HG03196 (cell line): ENCODE measurements around the gene NCOA7.
A peak's percentile ranks its signal among the peaks of the same experiment; 100 is the strongest.
"Not testable (repeated sequence)": the region's sequence is repeated elsewhere in the genome, so short reads cannot be mapped to it uniquely, and the experiment has no call there.

Experiments
- ATAC-seq: cut with Tn5 transposase; IDR thresholded peaks from one replicate; pipeline ENCODE4 v1.9.1; 2021; ENCODE audit not compliant: unreplicated experiment

Gene NCOA7

DNA sequence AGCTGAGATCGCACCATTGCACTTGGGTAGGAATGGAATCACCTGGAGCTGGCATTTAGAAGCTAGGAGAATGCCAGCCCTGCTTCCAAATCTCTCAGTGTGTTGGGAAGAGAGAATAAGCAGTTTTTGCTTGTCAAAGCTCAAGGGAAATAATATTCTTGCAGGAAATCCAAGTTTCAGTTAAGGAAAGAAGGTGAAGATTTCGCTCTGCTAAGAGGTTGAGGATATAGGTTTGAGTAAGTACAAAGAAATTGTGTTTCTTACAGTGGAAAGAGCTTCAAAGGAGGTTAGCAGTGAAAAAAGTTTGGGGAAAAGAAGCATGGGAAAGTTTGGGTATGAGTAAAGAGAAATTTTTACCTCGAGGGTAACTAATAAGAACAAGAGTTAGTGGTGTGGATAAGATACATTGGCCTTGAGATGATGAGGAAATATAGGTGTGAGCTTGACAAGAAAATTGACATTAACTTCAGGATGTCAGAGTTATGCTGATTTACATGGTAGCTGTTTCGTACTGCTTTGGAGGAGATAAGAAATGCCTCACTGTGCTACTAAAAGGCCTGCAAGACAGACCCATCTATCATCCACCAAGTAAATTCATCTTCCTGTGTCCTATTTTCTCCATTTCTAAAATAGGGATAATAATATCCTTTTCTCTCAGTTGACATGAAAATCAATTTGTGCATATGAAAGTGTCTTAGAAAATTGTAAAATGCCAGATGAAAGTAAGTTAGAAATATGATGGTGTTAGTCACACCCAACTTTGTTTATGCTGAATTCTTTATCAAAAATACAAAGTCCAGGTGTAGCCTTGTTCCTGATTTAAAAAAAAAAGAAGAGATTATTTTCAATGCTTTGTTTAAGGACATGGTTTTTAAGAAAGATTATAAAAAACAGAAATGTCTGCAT lies 153.0 kb downstream of the NCOA7 start:
- ATAC-seq: no peak

DNA sequence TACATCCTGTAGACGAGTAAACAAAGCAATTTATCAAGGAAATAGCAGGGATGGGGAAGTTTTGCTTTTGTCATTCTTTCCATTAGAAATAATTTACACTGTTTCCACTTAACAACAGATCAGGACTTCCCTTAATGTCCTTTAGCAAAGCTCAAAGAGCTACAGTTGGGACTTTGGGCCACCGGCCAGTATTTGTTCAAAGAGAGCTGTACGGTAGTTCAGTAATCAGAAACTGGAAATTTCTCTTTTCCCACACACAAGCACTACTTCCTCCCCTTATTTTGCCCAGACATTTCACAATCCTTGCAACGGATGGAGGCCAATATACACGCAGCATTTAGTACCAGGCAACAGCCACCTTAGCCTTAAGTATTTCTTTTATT lies 153.7 kb downstream of the NCOA7 start:
- no peak for ATAC-seq

DNA sequence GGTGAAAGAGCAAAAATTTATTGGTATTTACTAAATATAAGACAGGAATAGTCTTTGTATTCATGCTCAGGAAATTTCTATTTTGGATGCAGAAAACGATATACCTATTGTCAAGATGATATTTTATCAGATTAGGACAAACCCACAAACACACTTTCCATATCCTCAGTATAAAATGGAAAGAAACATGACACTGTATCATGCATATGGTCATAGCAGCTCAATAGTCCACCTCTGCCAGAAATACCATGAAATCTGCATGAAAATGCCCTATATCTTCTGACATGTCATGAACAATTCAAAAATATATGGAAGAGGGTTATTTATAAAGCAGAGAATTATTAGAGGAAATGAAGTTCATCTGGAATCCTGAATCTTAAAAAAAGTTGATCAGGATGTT lies 154.1 kb downstream of the NCOA7 start:
- ATAC-seq: no peak

DNA sequence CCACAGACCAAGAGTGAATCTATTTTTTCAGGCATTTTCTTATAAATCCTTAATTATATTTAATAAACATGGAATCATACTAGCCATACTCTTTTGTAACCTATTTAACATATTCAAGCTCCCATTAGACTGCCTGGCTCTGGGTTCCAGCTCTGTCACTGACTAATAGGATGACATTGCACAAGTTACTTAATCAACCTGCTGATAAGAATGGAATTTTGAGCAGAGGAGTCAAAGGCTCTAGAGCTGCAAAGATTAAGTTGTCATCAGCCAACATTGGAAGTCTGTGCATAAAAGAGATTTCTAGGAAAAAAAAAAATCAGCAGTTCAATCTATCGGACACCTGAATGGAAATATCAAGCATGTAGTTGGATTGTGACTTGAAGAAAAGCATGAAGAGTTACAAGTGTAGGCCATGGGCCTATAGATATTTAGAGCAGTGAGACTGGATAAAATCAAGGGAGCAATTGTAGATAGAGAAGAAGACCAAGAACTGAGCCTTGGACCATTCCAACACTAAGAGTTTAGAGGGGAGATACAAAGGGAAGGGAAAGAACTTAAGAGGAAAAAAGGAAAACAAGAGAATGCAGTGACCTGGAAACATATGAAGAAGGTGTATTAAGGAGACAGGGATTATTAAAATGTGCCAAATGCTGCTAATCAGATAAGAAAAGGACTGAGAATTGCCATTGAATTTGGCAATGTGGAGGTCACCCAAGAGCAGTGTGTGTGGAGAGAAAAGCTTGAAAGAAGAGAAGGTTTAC lies 154.8 kb downstream of the NCOA7 start:
- ATAC-seq: no peak

DNA sequence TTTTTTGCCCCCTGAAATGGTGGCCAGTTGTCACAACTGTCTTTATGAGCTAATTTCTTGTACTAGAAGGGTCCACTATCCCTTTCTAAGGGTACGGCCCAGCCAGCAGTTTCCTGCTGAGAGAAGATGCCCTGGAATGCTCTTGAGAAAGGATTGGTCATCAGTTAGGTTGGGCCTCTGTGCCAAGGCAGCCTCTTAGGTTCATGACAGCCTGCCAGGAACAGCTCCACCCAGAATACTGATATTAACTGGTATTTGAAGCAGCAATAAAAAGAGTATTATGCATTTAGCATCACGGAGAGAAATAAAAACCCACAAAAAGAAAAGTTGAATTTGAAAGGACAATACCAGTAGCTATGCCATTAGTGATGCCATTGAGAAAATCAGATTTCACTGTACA lies 156.9 kb downstream of the NCOA7 start:
- no peak for ATAC-seq

DNA sequence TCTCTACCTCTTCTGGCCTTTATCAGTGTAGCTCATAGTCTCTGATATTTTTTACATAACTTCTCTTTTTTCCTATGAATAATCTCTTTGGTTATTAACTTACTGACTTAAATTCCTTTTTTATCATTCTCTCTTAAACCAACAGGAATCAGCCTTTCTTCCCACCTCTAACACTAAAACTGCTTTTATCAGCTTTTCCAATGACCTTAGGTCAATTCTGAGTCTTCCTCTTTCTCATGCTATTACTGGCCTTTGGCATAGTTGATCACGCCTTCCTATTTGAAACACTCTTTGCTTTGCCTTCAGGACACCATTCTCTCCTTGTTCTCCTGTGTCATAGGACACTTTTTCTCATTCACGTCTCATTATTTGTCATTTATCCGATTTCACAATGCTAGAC lies 157.7 kb downstream of the NCOA7 start:
- no peak for ATAC-seq

DNA sequence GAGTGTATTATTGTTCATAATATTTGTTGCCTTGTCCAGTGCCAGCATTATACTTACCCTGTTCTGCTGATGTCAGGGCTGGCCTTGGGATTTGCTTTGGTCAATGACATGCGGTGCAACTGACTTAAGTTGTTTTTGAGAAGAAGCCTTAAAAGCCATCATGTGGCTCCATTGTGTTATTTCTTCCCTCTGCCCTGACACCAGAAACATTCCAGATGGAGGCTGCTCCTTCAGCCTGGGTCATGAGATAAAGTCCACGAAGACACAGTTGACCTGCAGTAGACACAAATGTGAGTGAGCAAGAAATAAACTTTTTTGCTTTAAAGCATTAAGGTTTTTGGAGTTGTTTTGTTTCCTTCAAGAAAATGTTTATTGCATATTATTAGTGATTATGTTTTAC lies 158.3 kb downstream of the NCOA7 start:
- ATAC-seq: no peak

DNA sequence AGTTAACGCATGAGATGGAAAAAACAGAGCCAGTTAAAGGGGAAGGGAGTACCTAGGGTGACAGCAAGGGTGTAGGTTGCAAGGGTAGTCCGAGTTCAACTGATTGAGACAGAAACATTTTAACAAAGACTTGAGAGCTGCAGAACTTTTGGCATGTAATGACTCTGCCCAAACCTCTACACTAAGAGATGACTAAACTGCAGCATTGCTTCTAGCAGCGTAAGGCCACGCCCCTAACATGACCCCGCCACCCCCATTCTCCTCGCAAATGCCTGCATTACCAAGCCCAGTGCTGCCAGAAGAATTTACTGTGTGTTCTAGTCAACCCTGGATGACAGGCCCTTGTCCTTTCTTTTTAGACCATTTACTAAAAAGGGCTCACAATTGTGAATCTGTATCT lies 159.5 kb downstream of the NCOA7 start:
- no peak for ATAC-seq

DNA sequence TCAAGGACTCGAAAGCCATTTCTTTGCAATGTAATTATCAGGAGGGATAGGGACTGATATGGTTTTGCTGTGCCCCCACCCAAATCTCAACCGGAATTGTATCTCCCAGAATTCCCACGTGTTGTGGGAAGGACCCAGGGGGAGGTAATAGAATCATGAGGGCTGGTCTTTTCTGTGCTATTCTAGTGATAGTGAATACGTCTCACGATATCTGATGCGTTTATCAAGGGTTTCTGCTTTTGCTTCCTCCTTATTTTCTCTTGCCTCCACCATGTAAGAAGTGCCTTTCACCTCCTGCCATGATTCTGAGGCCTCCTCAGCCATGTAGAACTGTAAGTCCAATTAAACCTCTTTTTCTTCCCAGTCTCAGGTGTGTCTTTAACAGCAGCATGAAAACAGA lies 160.0 kb downstream of the NCOA7 start:
- not testable (repeated sequence) for ATAC-seq

DNA sequence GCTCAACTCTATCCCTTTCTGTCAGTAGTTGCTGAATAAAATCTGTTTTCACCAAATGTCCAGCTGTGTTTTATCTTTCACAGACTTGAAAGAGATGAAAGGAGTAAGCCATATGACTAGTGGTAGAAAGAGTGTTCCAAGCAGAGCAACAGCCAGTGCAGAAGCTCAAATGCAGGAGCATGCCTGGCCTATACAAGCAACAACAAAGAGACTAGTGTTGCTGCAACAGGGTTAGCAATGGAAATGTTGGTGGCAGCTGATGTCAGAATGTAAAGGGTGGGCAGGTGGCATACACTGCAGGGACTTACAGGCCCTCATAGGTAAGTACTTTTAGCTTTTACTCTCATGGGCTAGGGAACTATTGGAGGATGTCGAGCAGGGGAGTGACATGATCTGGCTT lies 160.6 kb downstream of the NCOA7 start:
- no peak for ATAC-seq

DNA sequence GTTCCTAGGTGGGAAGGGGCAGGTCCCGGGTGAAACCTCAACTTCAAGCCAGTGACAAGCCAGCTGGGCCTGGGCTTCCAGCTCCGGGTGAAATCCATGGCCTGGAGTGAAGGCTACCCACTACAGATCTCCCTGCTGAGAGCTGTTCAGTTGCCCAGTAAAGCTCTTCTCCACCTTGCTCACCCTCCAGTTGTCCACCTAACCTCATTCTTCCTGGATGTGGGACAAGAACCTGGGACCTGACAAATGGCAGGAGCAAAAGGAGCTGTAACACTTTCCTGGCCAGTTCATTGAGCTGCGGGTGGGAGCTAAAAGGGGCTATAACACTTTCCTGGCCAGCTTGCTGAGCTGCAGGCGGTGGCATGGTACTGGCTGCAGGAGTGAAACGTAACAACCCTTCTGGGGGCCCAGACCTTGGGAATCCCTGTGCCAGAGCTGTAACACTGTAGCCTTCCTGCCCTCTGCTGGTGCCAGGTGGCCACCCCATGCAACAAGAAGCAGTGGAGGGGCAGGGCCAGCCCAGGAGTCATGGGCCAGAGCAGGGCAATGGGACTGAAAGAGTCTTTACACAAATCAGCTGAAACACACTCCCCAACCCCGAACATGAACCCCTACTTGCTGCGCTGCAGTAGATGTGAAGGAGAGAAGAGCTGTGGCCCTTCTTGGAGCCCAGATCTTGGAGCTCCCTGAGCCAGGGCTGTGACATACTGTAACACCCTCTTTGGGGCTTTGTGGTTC lies 162.2 kb downstream of the NCOA7 start:
- no peak for ATAC-seq

DNA sequence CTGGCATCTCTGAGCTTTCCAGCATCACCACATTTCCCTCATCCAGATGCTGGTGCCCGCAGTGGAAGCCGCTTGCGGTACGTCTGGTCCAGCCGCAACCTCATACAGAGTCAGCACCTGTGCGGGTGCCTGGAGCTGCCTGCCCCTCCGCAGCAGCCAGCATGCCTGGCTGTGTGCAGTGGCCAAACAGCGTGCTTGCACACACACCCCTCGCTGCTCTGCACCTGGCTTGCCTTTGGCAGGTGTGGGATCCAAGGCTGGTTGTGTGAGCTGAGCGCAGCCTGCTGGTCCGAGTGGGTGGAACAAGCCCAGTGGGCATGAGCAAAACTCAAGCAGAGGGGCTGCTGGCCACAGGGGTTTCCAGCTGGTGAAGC lies 162.7 kb downstream of the NCOA7 start:
- no peak for ATAC-seq

DNA sequence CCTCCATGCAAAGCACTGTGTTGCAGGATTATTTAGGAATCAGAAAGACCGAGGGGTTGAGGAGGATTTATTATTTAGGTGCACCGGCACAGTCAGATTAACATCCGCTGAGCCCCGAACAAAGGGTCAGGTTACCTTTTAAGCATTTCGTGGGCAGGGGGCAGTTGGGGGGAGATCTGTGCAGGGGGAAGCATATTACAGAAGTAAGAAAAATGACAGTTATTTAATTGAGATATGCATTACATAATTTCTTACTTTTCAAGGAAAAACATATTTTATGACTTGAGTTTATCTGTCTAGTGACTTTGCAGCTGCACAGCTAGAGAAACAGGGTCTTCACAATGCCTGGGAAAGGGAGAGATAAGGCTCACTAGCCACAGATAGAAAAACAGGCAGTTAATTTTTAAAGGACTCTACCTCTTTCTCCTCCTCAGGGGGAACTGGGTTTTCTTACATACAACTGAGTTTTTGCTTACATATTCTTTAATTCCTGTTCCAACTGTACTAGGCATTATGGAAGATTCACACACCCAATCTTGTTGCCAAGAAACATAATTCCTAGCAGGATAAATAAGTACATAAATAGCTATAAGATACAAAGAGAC lies 164.1 kb downstream of the NCOA7 start:
- ATAC-seq: no peak

DNA sequence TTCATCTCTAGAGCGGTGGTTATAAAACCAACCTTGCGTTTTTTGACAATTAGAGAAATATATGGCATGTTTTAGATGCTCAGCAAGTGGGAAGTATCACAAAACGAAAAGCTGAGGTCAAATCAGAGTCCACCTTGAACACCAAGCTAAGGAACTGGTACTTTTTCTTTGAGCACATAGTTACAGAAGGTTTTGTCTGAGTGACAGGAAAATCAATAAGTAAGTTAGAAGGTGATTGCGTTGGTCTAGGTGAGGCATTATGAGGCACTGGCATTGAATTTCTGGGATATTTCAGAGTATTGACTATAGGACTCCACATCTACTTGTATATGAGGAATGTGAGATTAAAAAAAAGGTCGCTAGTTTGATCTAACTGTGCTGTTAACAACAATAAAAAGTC lies 165.2 kb downstream of the NCOA7 start:
- no peak for ATAC-seq

DNA sequence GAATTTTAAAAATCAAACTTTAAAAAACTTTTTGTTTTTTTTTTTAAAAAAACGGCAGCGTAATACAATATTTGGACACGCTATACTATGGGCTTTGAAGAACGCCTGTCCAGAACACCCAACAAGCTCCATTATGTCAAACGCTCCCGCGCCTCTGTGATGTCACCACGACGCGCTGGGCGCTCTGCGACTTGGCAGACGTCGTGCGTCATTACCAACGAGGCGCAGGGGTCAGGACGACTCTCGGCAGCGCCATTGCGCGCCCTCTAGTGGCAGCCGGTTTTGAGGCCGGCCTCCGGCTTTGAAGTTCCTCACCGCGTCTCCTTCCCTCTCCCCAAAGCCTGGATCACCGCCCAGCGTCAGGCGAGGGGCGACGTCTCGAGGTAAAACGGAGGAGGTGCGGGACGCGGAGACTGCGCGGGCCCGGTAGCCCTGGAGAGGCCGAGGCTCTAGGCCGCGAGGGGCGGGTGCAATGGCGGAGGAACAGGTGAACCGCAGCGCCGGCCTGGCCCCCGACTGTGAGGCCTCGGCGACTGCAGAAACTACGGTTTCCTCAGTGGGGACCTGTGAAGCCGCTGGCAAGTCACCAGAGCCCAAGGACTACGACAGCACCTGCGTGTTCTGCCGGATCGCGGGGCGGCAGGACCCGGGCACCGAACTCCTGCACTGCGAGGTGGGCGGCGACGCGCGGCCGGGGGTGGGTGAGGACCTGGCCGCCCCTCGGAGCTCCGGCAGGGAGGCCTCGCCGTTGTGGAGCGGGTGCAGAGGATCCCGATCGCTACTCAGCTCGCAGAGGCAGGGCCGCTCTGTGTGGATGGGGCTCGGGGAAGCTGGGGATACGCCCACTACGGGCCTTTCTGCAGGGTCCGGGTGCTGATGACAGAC lies 166.0 kb downstream of the NCOA7 start, which contains the start of gene HINT3:
Gene HINT3, plus strand, starts transcription at position 265 of the 885 bp plus-strand sequence. Its CDS starts 208 bp downstream, at position 473.
- peak; percentile 92 for ATAC-seq

DNA sequence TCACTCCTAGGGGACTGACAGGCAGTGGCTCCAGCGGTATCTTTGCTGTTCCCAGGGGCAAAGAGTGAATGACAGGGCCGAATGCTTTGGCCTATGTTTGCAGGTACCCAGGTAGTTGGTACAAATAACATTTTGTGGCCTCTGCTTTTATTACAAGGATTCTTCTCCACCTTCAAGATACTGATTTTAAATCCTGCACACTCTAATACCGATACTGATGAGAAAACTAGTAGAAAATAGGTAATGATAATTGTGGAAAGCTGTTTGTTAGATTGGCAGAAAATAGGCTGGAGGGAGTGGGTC lies 166.6 kb downstream of the NCOA7 start:
- ATAC-seq: no peak

DNA sequence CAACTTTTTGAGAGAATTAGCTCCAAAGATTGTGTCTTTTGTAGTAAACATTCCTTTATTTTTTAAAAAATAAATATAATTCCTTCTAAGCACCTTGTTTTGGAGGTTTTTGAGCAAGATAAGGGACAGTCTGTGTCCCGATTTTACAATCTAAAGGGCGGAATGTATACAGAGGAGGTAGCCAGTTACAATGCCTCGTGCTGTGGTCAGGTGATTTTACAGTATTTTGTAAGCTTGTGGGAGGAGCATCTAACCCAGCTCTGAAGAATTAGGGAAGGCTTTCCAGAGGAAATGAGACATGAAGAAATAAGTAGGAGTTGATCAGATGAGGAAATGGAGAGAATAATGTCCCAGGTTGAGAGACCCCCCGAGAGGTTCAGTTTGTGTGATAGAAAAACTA lies 167.1 kb downstream of the NCOA7 start:
- no peak for ATAC-seq

DNA sequence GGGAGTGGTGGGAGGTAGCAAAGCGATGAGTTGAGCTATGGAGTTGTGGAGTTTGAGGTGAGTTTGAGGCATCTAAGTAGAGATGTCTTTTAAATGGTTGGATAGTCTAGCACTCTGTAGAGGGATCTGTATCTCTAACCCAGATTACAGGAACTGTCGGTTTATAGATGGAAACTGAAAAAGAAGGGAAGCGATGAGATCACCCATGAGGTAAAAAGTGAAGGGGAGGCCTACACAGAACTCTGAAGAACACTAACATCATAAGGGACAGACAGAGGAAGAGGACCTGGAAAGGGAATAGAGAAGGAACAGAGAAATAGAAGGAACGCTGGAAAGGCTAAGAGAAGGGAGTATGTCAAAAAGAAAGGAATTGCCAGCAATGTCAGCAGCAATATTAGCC lies 168.3 kb downstream of the NCOA7 start:
- ATAC-seq: no peak

DNA sequence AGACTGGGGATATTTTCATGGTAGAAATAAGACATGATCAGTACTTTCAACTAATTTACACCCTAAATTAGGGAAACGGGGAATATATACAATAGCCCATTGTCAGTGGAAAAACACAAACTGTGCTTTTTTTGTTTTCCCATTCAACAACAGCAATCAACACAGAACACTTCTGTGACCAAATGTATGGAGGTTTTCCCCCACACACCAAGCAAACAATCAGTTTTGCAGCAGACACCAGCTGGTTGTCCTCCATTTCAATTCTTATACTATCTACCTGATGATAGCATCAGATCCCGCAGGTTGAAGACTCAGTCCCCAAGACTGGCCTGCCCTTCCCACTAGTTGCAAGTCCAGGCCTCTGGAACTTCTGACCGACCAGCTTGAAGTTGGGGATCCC lies 170.4 kb downstream of the NCOA7 start:
- ATAC-seq: no peak

DNA sequence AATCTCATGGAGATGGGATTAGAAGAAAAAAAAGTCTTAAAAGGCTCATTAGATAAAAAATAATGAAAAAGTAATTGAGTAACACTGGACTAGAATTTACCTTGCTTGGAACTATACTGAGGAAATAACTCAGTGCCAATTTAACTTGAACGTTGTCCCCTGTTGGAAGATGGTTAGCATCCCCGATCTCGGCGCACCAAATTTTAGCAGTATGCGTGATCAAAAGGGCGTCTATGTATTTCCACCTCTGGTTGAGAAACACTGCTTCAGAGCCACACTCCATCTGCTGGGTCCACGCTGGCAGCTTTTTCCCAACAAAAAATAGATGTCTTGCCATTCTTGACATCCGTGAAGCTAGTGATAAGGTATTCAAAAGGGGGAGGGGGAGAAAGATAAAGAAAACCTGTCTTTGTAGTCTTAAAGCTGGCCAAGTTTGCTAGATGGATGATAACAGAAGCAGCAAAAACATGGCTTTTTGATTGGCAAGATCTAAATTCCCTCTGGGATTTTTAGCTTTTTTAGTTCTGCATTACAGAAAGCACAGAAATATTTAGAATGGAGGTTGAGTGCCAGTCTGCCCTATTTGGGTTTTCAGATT lies 172.2 kb downstream of the NCOA7 start:
- no peak for ATAC-seq
